GM21367 (cell line): Measurements from ENCODE around the gene ATP2B2.

Source experiments
- ATAC-seq: cut with Tn5 transposase; IDR thresholded peaks from one replicate; pipeline ENCODE4 v1.9.1; 2021; ENCODE audit not compliant: unreplicated experiment

The ATP2B2 gene

DNA sequence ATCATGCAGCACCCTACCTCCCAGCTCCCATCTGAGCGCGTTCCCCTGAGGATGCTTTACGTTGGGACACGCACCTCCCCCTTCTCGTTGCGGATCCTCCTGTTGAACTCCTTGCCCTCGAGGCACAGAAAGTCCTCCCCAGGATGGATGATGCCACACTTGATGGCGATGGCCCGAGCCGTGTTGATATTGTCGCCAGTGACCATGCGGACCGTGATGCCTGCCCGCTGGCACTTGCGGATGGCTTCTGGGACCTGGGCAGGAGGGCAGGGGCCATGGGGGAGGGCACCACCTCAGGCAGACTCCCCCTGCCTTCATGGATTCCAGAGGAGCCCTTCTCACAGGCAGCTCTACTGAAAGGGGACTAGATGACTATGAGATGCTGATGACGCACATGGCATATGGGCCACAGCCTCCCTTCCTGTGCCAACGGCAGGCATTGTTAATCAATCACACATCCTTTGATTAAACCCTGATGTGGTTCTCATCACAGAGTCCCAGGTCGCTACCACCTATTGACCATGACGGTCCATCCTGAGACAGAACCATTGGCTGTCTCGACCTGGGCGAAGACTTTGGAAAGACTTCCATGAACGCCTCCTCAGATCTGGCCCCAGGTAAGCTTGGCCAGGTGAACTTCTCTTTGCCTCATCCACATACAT lies 154.9 kb downstream of the ATP2B2 start:
- ATAC-seq: no peak

DNA sequence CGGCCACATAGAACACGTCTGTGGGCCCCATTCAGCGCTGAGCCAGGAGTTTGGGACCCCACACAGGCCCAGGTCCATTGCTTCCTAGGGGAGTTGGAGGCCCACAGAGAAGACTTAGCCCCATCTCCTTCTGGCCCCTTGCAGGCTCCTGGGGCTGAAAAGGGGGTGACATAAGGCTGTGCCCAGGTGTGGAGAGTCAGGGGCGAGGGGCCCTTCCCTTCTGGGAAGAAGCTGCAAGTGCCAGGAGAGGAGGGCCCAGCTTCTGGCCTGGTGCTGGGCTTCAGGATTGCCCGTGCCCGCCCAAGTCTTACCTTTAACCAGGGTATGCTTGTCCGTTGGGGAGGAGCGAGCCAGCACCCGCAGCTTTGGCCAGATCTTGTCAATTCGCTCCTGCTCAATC lies 155.6 kb downstream of the ATP2B2 start:
- no peak for ATAC-seq

DNA sequence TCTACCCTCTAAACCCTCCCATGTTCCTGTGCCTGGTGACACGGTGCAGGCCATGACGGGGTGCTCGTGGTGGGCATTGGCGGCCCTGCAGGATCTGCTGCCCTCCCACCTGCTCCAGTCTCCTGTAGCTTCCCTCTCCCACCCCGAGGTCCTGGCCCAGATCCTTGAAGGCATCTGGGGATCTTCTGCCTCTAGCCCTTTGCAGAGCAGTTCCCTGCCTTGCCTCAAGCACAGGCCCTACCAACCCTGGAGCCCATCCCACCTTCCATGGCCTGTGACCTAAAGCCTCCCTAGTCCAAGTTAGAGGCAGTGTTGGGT lies 157.0 kb downstream of the ATP2B2 start:
- ATAC-seq: no peak

DNA sequence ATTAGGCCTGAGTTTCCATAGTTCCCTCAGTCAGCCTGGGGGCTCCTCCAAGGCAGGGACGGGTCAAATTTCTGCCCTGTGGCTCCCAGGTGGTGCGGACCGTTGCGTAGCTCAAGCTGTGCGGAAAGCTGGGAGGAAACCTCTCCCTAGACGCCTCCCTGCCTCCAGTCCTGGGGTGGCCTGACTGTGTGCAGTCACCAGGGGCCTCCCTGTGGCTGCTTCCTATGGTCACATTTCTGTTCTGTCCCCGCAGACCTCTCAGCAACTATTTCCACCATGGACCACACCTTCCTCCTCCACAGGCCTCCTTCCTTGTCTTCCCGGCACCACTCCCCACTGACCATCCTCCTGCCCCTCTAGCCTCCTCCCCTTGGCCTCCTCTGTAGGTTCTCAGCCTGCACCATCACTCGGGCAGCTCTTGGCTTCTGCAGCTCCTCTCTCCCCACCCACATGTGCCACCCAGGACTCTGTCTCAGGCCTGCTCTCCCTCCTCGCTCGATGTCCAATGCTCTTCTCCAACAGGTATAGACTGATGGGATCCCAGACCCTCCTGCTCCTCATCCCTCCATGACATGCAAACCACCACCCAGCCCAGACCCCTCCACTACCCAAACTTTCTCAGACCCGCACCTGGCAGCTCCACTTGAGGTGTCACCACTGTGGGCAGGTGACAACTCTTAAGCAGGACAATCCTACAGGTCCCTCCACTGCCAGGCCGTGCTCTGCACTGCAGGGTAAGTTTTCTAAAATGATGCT lies 157.6 kb downstream of the ATP2B2 start:
- no peak for ATAC-seq

DNA sequence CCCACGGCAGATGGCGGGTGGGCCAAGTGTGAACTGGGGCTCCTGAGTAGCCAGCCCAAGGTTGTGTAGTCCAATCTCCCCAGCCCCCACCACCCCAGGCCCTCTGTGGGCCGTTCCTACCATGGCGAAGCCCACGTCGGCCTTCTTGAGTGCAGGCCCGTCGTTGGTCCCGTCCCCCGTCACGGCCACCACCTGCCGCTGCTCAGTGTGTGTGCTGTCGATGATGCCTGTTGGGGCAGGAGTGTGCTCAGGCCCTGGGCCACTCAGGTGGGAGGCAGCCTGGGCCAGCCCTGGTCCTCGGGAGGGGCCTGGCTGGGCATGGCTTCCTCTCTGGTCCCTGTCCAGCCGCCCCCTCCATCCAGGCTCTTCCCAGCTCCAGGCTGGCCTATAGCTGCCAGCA lies 159.5 kb downstream of the ATP2B2 start:
- ATAC-seq: no peak

DNA sequence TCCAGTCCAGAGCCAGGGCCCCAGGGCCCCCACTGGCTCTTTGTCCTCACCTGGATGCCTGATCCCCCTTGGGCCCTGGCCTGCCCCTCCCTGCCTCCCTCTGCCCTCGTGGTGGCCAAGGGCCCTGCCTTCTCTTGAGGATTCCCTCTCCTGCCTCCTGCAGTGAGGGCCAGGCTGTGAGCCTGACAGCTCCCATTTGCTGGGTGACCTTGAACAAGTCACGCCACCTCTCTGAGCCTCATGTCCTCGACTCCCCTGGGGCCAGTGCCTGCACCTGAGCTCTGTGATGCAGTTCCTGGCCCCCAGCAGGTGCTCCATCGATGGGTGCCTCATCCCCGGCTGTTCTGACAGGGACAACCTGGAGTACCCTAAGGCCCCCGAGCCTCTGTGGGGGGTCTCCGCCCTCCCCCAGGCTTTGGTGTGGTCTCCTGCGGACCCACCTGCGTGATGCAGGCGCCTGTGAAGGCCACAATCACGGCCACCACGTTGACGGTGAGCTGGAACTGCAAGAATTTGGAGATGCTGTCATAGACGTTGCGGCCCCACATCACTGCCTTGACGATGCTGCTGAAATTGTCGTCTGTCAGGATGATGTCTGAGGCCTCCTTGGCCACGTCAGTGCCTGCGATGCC lies 160.3 kb downstream of the ATP2B2 start:
- ATAC-seq: no peak

DNA sequence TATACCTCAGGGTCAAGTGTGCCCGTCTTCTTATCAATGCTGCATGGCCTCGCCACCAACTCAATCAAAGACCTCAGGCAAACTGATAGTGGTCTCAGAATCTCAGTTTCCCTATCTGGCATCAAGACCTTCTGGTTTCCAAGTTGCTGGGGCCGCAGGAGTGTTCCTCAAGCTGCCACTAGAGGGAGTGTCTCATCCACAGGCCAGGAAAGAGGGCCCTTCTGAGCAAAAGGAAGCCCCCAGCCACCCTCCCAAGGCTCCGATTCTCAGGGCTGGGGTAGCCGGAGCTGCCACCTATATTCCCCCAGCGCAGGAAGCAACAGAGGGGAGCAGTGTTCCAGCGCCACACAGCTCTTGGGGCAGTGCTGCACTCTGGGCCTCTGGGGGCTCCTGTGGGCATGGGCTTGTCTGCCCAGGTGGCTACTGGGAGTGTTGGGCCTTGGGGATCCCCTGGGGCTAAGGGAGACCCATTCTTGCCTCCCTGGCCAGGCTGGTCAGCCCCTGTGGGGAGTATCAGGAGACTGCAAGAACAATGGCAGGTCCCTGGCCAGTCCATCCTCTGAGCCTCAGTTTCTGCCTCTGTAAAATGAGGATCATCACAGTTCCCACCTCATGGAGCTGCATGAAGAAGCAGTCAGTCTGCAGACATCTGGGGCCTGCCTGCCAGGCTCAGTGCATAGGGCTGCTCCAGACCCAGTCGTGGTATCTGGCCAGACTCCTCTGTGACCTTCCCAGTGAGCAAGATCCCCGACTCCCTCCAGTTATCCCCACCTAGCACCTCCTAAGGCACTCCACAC lies 161.0 kb downstream of the ATP2B2 start:
- ATAC-seq: no peak

DNA sequence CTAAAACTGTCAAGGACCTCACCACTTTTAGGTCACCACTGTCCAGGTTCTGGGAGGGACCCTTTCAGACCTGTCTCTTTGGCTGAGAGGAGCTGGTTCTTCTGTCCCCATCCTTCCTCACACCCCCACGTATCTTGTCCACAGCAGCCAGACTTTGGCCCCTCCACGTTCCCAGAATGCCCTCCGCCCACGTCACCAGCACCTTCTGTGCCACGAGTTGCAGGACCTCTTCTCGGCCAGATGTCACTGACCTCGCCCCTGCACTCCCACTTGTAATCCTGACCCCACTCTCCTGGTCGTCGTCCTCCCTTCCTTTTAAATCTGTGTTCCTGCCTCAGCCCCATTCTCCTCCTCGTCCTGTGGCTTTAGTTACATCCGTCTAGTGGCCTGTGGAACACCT lies 161.9 kb downstream of the ATP2B2 start:
- no peak for ATAC-seq

DNA sequence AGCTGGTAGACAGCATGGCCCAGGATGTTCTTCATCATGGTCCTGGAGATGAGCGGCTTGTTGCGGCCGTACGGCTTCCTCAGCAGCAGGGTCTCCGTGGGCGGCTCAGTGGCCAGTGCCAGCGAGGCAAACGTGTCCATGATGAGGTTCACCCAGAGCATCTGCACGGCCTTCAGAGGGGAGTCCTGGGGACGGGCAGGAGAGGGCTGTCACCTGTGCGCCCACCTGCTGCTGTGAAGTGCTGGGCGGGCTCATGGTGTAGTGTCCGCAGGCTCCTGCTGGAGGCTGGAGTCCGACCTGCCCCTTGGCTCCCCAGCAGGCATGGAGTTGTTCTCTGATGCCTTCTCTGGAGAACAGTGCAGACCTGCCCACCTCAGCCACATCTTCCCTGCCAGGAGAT lies 162.6 kb downstream of the ATP2B2 start:
- no peak for ATAC-seq

DNA sequence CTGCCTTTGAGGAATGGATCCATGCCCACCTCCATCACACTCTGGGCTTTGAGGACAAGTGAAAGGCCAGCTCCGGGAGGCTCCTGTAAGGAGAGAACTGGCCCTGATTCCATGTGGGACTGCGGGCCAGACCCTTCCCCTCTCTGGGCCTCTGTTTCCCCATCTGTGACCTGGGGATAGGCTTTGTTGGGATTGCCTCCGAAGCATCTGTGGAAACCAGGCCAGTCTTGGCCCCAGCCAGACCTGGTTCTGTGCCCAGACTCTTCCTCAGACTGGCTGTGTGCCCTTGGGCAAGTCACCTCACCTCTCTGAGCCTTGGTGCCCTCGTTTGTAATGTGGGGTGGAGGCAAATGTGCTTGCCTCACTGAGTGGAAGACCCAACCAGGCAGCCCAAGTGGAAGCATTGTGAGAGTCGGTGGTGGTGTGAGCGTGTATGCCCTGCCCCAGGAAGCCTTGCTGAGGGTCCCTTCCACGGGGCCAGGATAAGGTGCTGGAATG lies 163.4 kb downstream of the ATP2B2 start:
- ATAC-seq: no peak

DNA sequence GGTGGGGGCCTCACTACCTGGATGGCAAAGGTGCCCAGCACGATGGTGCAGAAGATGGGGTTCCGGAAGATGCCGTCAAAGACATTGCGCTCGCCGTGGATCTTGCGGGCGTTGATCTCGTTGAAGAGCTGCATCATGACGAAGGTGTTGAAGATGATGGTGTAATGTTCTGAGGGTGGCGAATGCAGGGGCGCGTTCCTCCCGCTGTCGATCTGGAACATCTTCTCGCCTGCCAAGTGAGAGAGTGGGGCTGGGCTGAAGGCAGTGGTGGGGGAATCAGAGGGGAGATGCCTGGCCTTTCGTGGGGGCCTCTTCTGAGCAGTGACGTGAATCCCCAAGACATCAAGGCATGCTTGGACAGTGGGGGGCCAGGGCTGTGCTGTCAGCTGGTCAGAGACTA lies 164.9 kb downstream of the ATP2B2 start:
- no peak for ATAC-seq

DNA sequence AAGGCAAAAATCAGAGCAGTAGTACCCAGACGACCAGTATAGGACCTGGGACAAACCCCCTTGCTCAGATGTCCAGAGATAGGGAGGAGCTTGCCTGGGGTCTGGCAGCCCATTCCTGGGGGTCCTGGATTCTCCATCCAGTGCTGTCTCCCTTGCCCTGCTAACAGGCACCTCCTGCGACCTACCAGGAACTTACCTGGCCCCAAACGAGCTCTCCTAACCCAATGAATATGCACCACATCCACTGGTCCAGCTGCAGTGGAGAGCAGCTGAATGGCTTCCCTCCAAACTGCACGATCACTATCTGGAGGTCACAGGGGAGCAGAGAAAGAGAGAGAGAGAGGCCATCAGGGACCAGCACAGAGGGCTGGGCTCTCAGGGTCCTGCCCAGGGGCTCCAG lies 165.3 kb downstream of the ATP2B2 start:
- ATAC-seq: no peak

DNA sequence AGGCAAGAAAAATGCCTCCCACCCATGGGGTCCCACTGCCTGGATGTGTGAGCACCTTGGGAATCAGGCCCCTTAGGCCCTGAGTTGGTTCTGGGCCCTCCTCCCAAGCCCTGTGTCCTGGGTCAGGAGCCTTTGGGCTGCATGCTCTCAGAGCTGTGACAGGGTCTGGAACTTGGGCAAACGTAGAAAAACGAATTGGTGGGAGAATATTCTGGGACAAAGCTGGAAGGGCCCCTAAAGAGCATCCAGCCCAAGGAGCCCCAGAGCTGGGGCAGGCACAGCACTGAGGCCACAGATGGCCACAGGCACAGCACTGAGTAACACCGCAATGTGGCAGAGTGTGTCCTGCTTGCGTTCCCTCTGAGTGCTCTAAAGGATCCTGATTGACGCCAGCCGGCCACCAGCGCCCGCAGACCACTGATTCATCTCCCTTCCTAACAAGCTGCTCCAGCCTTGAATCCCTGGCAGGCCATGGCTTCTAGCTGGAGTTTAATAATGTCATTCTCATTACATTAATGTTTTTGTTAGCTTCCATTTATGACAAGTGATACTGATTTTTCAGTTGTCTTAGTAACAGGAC lies 165.9 kb downstream of the ATP2B2 start:
- no peak for ATAC-seq

DNA sequence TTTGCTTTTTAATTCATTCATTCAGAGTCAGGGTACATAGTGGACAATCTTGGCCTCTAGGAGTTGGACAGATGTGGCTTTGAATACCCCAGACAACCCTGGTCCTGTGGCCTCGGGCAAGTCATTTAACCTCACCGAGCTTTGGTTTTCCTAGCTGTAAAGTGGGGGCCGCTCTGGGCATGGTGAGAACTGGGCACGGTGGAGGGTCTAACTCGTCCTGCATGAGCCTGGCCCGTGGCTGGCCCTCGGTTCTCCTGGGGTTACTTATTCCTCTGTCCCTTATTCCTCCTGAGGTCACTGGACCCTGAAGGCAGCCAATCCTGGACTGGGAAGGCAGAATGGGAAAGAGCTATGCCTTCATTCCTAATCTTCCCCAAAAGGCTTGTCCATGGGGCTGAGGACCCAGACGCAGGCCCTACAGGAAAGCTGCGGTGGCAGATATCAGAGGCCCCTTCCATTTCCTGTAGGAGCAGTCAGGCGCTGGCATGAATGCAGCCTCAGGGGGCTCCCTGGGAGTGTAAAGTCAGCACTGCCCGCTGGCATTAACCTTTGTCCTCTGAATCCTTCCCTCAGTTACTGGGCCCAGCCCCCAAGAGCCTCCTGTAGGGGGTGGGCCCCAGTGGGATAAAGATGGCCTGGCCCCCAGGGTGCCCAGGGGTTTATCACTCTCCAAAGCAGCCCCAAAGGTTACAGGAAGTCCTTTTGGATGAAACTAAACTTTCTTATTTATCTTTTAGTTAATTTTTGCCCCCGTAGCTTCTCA lies 166.6 kb downstream of the ATP2B2 start:
- no peak for ATAC-seq

DNA sequence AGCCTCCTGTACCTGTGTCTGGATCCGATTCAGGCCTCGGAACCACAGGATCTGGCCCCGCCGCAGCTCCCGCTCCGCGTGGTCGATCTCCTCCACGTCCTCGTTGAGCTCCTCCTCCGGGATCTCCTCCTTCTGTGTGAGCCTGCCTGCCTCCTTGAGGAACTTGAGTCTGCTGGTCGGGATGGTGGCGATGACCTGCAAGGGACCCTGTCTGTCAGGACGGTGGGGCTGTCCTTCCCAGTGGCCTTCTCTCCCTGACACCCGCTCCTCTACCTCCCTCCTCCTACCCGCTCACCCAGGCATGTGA lies 167.3 kb downstream of the ATP2B2 start:
- ATAC-seq: no peak

DNA sequence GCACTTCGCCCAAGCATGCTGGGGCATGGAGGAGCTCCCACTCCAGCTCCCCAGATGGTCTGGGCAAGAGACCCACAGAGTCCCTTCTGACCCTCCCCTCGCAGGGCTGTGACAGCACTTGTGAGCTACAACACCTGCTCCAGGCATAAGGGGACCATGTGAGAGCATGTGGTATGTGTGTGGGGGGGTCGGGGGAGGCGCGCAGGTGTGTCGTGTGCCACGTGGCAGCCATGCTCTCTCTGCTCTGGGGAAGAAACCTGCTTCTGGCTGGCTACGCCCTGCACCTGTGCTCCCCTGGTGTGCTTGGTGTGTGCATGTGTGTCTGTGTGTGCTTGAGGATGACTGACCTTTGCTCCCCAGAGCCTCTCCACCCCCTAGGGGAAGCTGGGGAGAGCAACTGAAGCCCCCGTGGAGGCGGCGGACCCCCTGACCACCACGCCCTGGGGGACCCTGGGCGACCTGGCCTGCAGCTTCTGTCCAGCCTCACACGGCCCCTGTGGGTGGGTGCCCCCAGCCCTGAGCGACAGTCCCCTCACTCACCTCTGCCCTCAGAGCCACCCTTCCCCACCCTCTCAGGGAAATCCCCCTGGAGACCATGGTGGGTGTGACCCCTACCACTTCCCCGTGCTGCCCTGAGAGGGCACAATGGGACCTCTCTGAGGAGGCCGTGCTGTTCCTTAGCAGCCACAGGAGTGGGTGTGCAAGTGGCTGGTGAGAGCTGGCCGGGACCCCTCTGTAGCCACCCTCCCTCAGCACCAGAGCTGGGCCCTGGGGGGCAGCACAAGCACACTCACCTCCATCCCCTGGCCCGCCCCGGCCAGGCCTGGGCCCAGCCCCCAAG lies 167.8 kb downstream of the ATP2B2 start:
- ATAC-seq: no peak

DNA sequence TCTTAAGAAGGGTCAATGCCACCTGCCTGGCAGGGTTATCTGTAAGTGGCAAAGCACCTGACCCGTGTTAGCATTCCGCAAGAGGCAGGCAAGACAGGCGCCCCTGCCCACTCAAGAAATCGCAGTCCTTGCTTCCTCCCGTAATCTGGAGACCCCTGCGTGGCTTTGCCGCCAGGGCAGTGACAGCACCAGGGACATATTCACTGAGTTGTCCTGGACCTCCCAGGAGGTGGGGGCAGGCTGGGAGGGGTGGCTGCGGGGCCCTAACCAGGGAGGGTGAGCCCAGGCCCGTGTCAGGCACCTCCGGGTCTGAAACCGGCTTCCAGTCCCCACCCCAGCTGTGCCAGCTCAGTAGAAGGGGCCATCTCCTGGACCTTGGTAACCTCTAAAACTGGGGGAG lies 168.6 kb downstream of the ATP2B2 start:
- no peak for ATAC-seq

DNA sequence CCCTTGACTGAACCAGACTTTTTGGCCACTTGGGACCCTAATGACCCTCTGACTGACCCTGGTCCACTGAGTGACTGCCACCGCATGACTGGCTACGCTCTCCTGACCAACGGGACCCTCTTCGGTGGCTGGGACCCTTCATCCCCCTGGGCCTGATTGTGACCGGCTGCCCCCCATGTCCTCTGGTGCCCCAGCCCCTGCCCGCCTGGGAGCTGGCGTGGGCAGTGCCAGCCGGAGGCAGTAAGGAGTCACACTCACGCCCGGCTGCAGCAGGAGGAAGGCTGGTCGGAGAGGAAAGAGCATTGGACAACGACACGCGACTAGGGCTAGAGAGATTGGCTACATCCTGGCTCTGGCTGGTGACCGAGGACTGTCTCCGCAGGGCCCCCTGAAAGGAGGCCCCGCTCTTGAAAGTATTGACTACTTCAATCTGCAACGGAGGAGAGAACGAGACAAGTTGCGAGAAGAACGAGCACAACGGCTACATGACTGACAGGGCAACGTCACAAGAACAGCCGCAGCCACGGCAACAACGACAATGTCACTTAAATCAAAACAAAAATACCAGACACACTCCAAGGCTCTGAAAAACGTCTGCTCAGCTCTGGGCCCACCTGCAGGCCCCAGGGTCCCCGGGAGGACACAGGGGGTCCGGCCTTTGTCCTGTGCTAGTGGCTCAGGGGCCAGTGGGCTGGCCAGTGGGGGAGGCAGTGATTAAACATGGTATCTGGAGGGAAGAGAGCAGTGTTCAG lies 169.3 kb downstream of the ATP2B2 start:
- no peak for ATAC-seq

DNA sequence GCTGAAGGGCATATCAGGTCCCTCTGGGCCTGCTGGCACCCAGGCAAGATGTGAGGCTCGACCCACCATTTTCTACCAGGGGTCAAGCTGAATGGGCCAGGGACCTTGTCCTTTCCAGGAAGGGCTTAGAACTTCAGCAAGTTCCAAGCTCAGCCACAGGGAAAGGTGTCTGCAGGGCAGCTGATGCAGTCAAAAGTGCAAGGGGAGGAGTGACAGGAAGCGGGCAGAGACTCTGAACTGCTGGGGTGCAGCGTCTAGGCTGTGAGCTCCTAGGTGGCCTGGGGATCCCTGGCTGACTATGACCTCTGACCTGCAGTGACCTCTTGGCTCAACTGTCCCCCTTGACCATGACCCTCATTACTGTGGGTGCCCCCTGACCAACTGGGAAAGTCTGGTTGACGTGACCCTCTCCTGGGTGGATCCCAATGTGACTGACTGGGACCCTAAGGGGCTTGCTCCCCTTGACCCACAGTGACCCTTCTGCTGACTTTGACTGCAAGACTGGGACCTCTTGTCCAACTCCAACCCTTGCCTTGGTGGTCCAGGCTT lies 170.1 kb downstream of the ATP2B2 start:
- ATAC-seq: no peak
